ENCODE results near the gene GFI1. TPM values are rescaled to one million over a fixed set of nuclear protein-coding genes. Genes with fewer than 3 reads are reported as not detected.

The GFI1 gene
- total and polyA plus RNA-seq, 2 of the 13 experiments (the other 11 are each of a cell fraction or from before 2014, with no cell fraction given), result 10.3 to 10.5 TPM

GRCh38 chr1:92445865-92446264, 40.9 kb downstream of the GFI1 start:
- BruUV-seq (replicated peaks), result no TSS peak
- CTCF ChIA-PET (ENCODE audit: low intra/inter-chr PET ratio, low total read pairs), result no interaction called here
- H3K4me3 ChIP-seq (replicated peaks in 1 of 3; ENCODE audit: insufficient read depth in 1 of 3, low read depth in 2 of 3, low read length in 3 of 3), result no peak overlapping the region
- TF ChIP-seq ADNP (CRISPR knock-in tag; IDR thresholded peaks at IDR 0.05), result no peak
- TF ChIP-seq AGO1 (IDR thresholded peaks at IDR 0.05; ENCODE audit: low read depth, low read length, poor library complexity, severe bottlenecking), result no peak
- TF ChIP-seq TOE1 (CRISPR knock-in tag; IDR thresholded peaks at IDR 0.05), result no peak
- TF ChIP-seq, protein P1, sequence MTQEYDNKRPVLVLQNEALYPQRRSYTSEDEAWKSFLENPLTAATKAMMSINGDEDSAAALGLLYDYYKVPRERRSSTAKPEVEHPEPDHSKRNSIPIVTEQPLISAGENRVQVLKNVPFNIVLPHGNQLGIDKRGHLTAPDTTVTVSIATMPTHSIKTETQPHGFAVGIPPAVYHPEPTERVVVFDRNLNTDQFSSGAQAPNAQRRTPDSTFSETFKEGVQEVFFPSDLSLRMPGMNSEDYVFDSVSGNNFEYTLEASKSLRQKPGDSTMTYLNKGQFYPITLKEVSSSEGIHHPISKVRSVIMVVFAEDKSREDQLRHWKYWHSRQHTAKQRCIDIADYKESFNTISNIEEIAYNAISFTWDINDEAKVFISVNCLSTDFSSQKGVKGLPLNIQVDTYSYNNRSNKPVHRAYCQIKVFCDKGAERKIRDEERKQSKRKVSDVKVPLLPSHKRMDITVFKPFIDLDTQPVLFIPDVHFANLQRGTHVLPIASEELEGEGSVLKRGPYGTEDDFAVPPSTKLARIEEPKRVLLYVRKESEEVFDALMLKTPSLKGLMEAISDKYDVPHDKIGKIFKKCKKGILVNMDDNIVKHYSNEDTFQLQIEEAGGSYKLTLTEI (CRISPR knock-in tag; conservative IDR thresholded peaks at IDR 0.05), result no peak
- no peak for TF ChIP-seq ISX (CRISPR knock-in tag; conservative IDR thresholded peaks at IDR 0.05)
- no peak for TF ChIP-seq MIER3 (CRISPR knock-in tag; IDR thresholded peaks at IDR 0.05; ENCODE audit: borderline replicate concordance)
- no peak for TF ChIP-seq MATR3 (CRISPR knock-in tag; IDR thresholded peaks at IDR 0.05)
- no peak for TF ChIP-seq HMGXB3 (CRISPR knock-in tag; IDR thresholded peaks at IDR 0.05; ENCODE audit: borderline replicate concordance)
- TF ChIP-seq MIER2 (CRISPR knock-in tag; IDR thresholded peaks at IDR 0.05), result no peak
- H3K36me3 ChIP-seq (replicated peaks in 1 of 2; ENCODE audit: control insufficient read depth in 1 of 2, insufficient read depth in 2 of 2, low read length in 2 of 2), result no peaks in the 10 kb centered on the region
- H3K27ac ChIP-seq (ENCODE audit: extremely low read length, insufficient read depth, low read length), result no peak overlapping the region
- ATAC-seq (no peak), FAIRE-seq (no peak), DNase-seq (ENCODE audit: low spot score) (no peak)
- H3K4me1 ChIP-seq (ENCODE audit: insufficient read depth, low read length), result peaks cover 34% of the 10 kb centered on the region
- H2AFZ ChIP-seq (ENCODE audit: low read length), result no peak overlapping the region
- no peak overlapping the region for H3K4me2 ChIP-seq (ENCODE audit: low read depth, low read length)
- no peaks in the 10 kb centered on the region for H3K9me3 ChIP-seq (ENCODE audit: low read length)
- no peaks in the 10 kb centered on the region for H4K20me1 ChIP-seq (ENCODE audit: insufficient read depth, low read length)
- POLR2A ChIA-PET, result no interaction called here
- in situ Hi-C loops (cut with HindIII; ENCODE audit: extremely low pct_ligation_motif_present, low pct_unique_long_range_greater_than_20kb), result no loop called here
- no peaks in the 10 kb centered on the region for H3K79me2 ChIP-seq (ENCODE audit: insufficient read depth, low read length)
- H3K9ac ChIP-seq (ENCODE audit: insufficient read depth, low read depth, low read length), result no peak overlapping the region
- WGBS (ENCODE audit: low lambda C conversion rate), result 10% methylated on average over 2 of the region's 2 CpGs
- H3K27me3 ChIP-seq (ENCODE audit: control insufficient read depth in 1 of 2, insufficient read depth in 2 of 2, low read length in 2 of 2), result peaks cover 0 to 4% of the 10 kb centered on the region in 2 experiments; a peak in 1 of 5 replicates
- intact Hi-C loops (cut with micrococcal nuclease; ENCODE audit: unreplicated experiment), result loop anchor here (1.0 kb wide), 1 partner anchor 40 kb away; the partner anchor contains the start of gene GFI1

All from HepG2 (cell line).